OCI-LY3 (cell line): ENCODE measurements around the gene PLA2G4A.

Source experiments
- H2AFZ ChIP-seq: fragments of 200-600, 300-600 bp; shearing (Covaris generic); 2 replicates; pipeline ENCODE4 v1.6.0; 2014; ENCODE audit warnings: antibody characterized with exemption, low read depth, low read length
- H3K27ac ChIP-seq: fragments of 200-600, 300-600 bp; sonication (generic); 2 replicates; pipeline ENCODE4 v1.5.1; 2014; ENCODE audit warnings: mild to moderate bottlenecking, low read length, moderate library complexity, mixed read lengths
- H3K27me3 ChIP-seq: fragments of 200-600, 300-600 bp; sonication (generic); 2 replicates; pipeline ENCODE4 v1.6.1; 2014; ENCODE audit warnings: low read depth, low read length, mixed read lengths
- H3K36me3 ChIP-seq: fragments of 200-600, 300-600 bp; sonication (generic); replicated peaks from 2 replicates; pipeline ENCODE3; 2014; ENCODE audit warnings: low read depth, low read length, mixed read lengths
- H3K4me1 ChIP-seq: fragments of 300-600, 200-600 bp; sonication (generic); 2 replicates; pipeline ENCODE4 v1.6.1; 2014; ENCODE audit warnings: low read length, mixed read lengths
- H3K4me2 ChIP-seq: fragments of 200-600, 300-600 bp; sonication (generic); 2 replicates; pipeline ENCODE4 v1.6.1; 2014; ENCODE audit warnings: low read length, mixed read lengths
- H3K4me3 ChIP-seq: fragments of 300-600, 200-600 bp; sonication (generic); 2 replicates; pipeline ENCODE4 v1.5.1; 2014; ENCODE audit warnings: antibody characterized with exemption, mild to moderate bottlenecking, low read length, moderate library complexity
- H3K79me2 ChIP-seq: fragments of 300-600, 200-600 bp; shearing (Covaris generic); 2 replicates; pipeline ENCODE4 v1.6.1; 2014; ENCODE audit warnings: mild to moderate bottlenecking, low read length, mixed read lengths
- H3K9ac ChIP-seq: fragments of 300-600, 200-600 bp; shearing (Covaris generic); 2 replicates; pipeline ENCODE4 v1.6.0; 2014; ENCODE audit warnings: mild to moderate bottlenecking, low read length, moderate library complexity
- H3K9me3 ChIP-seq: fragments of 200-600, 300-600 bp; shearing (Covaris generic); 2 replicates; pipeline ENCODE4 v1.6.1; 2014; ENCODE audit warnings: low read length, mixed read lengths; ENCODE audit not compliant: insufficient read depth
- H4K20me1 ChIP-seq: fragments of 200-600, 300-600 bp; sonication (generic); 2 replicates; pipeline ENCODE4 v1.6.1; 2016; ENCODE audit warnings: low read length, mixed read lengths; ENCODE audit not compliant: insufficient read depth
- EZH2phosphoT487 ChIP-seq: fragments of 200-600 bp; shearing (Covaris generic); IDR thresholded peaks from 2 replicates; pipeline ENCODE4 v1.6.1; 2018; ENCODE audit warnings: antibody characterized with exemption, mixed run types, low read depth
- TF ChIP-seq, protein P1 (sequence below): fragments of 200-600, 300-600 bp; sonication (generic); IDR thresholded peaks from 2 replicates; pipeline ENCODE4 v1.5.1; 2014; ENCODE audit warnings: antibody characterized with exemption, low read length, low read depth

PLA2G4A gene

DNA sequence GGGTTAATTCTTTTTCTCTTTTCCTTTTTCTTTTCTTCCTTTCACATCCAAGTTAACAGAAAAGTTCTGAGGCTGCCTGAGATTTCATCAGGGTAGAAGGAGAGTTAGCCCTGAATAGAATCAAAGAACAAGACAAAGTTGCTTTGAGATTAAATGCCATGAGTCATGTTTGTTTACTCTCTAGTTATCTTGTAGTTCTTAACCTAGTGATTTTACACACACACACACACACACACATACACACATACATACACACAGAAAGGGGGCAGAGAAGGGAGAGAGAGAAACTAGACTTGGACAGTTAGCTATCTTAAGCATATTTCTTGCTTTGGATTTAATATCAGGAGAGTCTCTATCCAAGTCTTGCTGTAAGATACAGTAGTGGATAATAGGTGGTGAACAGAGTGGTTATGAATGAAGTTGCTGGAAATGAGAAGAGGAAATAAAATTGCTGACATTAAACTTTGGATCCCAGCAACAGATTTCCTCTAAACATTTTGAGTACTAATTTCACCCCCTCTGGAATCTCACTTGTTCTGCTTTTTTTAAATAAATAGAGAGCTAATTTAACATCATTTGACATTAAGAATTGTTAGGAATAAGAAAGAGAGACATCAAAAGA lies 19.9 kb downstream of the PLA2G4A start:
- Histone ChIP-seq H3K79me2 (no peaks in the 10 kb centered on the region), H3K9ac (no peak overlapping the region), H4K20me1 (no peaks in the 10 kb centered on the region), H3K4me3 (no peak overlapping the region), H3K27me3 (no peaks in the 10 kb centered on the region), H3K27ac (0 out of 2 replicates have a peak overlapping the region, but pooled peaks have one; percentile 5), H3K9me3 (no peaks in the 10 kb centered on the region), H3K36me3 (no peaks in the 10 kb centered on the region), H2AFZ (no peak overlapping the region), H3K4me2 (peak overlapping the region; percentile 53), H3K4me1 (peaks cover 48% of the 10 kb centered on the region)
- TF ChIP-seq, protein P1, sequence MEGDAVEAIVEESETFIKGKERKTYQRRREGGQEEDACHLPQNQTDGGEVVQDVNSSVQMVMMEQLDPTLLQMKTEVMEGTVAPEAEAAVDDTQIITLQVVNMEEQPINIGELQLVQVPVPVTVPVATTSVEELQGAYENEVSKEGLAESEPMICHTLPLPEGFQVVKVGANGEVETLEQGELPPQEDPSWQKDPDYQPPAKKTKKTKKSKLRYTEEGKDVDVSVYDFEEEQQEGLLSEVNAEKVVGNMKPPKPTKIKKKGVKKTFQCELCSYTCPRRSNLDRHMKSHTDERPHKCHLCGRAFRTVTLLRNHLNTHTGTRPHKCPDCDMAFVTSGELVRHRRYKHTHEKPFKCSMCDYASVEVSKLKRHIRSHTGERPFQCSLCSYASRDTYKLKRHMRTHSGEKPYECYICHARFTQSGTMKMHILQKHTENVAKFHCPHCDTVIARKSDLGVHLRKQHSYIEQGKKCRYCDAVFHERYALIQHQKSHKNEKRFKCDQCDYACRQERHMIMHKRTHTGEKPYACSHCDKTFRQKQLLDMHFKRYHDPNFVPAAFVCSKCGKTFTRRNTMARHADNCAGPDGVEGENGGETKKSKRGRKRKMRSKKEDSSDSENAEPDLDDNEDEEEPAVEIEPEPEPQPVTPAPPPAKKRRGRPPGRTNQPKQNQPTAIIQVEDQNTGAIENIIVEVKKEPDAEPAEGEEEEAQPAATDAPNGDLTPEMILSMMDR: no peak
- TF ChIP-seq EZH2phosphoT487: no peak

DNA sequence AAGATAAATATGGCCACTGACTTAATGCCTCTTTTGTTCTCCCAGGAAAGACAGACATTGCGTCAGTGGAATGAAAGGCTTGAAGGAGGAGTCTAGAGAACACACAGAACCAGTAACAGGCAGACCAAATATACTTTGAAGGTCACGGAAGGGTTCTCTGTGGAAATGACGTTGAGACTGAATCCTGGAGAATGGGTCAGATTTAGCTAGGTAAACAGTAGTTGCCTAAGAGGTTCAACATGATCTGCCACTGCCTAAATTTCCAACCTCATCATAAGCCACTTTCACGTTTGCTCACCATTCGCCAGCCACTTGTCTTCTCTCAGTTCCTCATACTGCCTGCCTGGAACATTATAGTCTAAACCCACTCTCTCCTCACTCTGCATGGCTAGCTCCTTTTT lies 20.5 kb downstream of the PLA2G4A start:
- Histone ChIP-seq H2AFZ (no peak overlapping the region), H3K27me3 (no peaks in the 10 kb centered on the region), H3K9ac (no peak overlapping the region), H3K4me1 (peaks cover 48% of the 10 kb centered on the region), H3K4me3 (peak overlapping the region; percentile 29), H3K27ac (peak overlapping the region; percentile 5; the same call in 1 of the 2 replicates), H3K4me2 (peak overlapping the region; percentile 53), H3K79me2 (no peaks in the 10 kb centered on the region), H3K36me3 (no peaks in the 10 kb centered on the region), H3K9me3 (no peaks in the 10 kb centered on the region), H4K20me1 (no peaks in the 10 kb centered on the region)
- TF ChIP-seq, protein P1: no peak
- no peak for TF ChIP-seq EZH2phosphoT487

DNA sequence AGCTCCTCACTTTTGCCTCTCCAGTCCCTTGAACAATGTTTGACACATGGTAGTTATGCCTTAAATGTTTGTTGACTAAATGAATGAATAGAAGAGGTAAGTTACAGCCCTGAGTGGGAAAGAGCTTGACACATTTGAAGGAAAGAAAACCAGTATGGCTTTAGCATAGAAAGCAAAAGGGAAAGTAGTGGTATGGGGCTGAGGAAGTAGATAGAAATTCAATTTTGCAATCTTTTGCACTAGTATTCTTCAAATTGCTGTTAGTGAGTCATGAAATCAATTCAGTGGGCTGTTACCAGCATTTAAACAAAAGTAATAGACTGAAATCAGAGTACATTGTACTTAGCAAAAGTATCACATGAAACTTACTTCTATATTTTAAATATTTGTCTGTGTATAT lies 21.1 kb downstream of the PLA2G4A start:
- H3K79me2 ChIP-seq: no peaks in the 10 kb centered on the region

DNA sequence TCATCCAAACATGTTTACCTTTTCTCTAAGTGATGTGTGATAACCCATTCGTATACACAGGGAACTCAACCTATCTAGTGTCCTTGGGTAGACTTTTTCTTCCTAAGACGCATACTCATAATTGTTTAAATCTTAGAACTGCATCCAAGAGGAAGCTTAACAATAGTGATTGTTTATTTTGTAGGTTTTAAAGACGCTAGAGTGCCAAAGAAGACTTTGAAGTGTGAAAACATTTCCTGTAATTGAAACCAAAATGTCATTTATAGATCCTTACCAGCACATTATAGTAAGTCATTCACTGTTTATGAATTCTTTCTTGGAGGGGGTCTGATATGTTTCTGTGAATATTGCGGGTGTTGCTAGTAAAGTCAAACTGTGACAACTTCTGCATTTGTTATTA lies 25.4 kb downstream of the PLA2G4A start:
- no peak overlapping the region for H3K27ac ChIP-seq
- TF ChIP-seq EZH2phosphoT487: no peak
- TF ChIP-seq, protein P1: no peak
- no peaks in the 10 kb centered on the region for H3K27me3 ChIP-seq
- peaks cover 13% of the 10 kb centered on the region for H3K4me1 ChIP-seq
- no peaks in the 10 kb centered on the region for H3K79me2 ChIP-seq
- H3K9me3 ChIP-seq: no peaks in the 10 kb centered on the region
- H4K20me1 ChIP-seq: no peaks in the 10 kb centered on the region
- no peak overlapping the region for H3K4me3 ChIP-seq
- no peak overlapping the region for H2AFZ ChIP-seq
- no peak overlapping the region for H3K9ac ChIP-seq
- peaks cover 7% of the 10 kb centered on the region for H3K36me3 ChIP-seq
- no peak overlapping the region for H3K4me2 ChIP-seq

More for the DNA sequence above, 21.1 kb downstream of the PLA2G4A start:
- peak overlapping the region; percentile 29 for H3K4me3 ChIP-seq
- H4K20me1 ChIP-seq: no peaks in the 10 kb centered on the region
- H3K9me3 ChIP-seq: no peaks in the 10 kb centered on the region
- H3K27me3 ChIP-seq: no peaks in the 10 kb centered on the region
- no peak overlapping the region for H2AFZ ChIP-seq
- H3K4me2 ChIP-seq: peak overlapping the region; percentile 53
- no peak for TF ChIP-seq EZH2phosphoT487
- TF ChIP-seq, protein P1: no peak
- peaks cover 48% of the 10 kb centered on the region for H3K4me1 ChIP-seq
- peak overlapping the region; percentile 3; the same call in 1 of the 2 replicates for H3K27ac ChIP-seq
- H3K9ac ChIP-seq: no peak overlapping the region
- no peaks in the 10 kb centered on the region for H3K36me3 ChIP-seq
